GM12873 (cell line): ENCODE data around the gene TEX13C.

Source experiments
- TF ChIP-seq, protein P1 (sequence below): IDR thresholded peaks from 2 replicates; pipeline ENCODE4 v1.5.1; 2012; ENCODE audit warnings: low read depth, mild to moderate bottlenecking, moderate library complexity, low read length, control low read depth; ENCODE audit not compliant: insufficient read depth; ENCODE audit errors: missing control alignments

The TEX13C gene

DNA sequence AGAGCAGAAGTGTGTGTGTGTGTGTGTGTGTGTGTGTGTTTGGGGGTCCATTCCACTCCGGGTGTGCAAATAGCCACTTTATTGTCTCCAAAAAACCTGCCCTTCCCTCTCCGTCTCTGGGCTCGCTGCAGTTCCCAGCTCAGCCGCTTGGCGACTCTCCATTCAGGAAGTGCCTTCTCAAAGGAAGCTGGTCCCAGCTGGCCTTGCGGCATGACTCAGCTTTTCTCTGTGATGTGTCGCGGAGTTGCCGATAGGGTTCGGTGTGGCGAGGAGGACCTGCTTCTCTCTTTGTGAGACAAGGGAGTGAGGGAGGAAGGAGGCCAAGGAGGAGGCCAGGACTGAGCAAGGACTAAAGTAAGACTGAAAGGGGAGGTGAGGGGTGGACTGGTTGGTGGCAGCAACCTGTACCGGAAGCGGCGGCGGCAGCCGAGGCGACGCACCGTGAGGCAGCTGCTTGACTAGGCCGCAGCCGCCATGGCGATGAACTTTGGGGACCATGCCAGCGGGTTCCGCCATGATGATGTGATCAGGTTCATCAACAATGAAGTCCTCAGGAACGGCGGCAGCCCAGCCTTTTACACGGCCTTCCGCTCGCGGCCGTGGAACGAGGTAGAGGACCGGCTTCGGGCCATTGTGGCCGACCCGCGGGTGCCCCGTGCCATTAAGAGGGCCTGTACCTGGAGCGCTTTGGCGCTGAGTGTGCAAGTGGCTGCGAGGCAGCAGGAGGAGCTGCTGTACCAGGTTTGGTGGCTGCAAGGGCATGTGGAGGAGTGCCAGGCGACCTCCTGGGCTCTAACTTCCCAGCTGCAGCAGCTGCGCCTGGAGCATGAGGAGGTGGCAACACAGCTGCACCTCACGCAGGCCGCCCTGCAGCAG, at the start of gene TEX13C:
TEX13C (plus strand) TSS at position 226 of the 876 bp plus-strand sequence; CDS start at position 475, 249 bp downstream.
- TF ChIP-seq, protein P1, sequence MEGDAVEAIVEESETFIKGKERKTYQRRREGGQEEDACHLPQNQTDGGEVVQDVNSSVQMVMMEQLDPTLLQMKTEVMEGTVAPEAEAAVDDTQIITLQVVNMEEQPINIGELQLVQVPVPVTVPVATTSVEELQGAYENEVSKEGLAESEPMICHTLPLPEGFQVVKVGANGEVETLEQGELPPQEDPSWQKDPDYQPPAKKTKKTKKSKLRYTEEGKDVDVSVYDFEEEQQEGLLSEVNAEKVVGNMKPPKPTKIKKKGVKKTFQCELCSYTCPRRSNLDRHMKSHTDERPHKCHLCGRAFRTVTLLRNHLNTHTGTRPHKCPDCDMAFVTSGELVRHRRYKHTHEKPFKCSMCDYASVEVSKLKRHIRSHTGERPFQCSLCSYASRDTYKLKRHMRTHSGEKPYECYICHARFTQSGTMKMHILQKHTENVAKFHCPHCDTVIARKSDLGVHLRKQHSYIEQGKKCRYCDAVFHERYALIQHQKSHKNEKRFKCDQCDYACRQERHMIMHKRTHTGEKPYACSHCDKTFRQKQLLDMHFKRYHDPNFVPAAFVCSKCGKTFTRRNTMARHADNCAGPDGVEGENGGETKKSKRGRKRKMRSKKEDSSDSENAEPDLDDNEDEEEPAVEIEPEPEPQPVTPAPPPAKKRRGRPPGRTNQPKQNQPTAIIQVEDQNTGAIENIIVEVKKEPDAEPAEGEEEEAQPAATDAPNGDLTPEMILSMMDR, result peak; percentile 30

- TF ChIP-seq, protein P1, result no peak
Measured at GRCh38 chrX:125287282-125287681, 32.4 kb upstream of the TEX13C start.

DNA sequence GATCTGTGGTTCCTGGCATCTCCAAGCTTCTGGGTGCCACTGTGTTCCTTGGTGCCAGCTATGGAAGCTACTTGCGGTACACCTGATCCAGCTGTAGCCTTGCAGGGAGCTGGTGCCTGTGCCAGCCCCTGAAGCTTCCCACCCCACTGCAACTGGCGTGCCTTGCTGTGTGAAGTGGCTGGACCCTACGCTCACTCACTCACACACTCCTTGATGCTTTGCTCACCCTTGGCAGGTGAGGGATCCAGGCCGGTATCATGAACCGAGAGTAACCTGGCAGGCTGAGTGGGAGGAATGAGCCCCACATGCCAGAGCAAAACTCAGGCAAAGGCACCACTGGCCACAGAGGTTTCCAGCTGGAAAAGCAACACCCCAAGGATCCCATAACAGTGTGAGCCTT, 31.3 kb upstream of the TEX13C start:
- TF ChIP-seq, protein P1, result no peak

DNA sequence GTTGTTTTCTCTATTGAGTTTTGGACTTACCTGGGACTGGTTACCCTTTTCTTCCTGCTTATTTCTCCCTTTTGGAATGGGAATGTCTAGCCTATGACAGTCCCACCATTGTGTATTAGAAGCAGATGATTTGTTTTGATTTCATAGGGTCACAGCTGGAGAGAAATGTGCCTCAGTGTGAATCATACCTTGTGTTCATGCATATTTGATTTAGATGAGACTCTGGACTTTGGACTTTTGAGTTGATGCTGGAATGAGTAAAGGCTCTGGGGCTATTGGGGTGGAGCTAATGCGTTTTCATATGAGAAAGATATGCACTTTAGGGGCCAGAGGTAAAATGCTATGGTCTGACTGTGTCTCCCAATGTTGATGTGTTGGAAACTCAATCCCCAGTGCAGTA, 30.5 kb upstream of the TEX13C start:
- TF ChIP-seq, protein P1, result no peak

GRCh38 chrX:125289920-125290319, 29.8 kb upstream of the TEX13C start:
- TF ChIP-seq, protein P1, result no peak

DNA sequence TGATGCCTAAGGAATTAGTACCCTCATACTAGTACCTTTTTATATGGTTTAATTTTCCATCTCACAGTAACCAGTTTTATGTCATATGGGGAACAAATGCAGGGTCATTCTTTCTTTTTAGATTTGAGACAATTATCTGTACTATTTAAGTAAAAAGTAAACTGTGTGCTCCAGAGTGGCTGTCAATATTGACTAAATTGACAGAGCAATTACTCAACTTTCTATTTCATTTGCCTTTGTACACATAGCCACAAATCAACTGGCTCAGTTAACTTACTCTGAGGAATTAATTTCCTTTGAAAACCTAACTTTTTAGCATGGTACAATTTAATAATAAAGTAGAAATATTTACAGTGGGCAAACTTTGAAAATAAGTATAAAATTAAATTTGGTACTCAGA, 28.5 kb upstream of the TEX13C start:
- TF ChIP-seq, protein P1, result no peak

- TF ChIP-seq, protein P1, result no peak
Measured at GRCh38 chrX:125293850-125294780, 25.6 kb upstream of the TEX13C start.
